ENCODE data around the gene GRIN2A. TPM values are rescaled to one million over a fixed set of nuclear protein-coding genes. Genes with fewer than 3 reads are reported as not detected.
A peak's percentile ranks its signal among the peaks of the same experiment; 100 is the strongest.

GRIN2A gene
- total and polyA plus RNA-seq, 2 experiments from 2014 or later: 0.05 to 1.6 TPM

DNA sequence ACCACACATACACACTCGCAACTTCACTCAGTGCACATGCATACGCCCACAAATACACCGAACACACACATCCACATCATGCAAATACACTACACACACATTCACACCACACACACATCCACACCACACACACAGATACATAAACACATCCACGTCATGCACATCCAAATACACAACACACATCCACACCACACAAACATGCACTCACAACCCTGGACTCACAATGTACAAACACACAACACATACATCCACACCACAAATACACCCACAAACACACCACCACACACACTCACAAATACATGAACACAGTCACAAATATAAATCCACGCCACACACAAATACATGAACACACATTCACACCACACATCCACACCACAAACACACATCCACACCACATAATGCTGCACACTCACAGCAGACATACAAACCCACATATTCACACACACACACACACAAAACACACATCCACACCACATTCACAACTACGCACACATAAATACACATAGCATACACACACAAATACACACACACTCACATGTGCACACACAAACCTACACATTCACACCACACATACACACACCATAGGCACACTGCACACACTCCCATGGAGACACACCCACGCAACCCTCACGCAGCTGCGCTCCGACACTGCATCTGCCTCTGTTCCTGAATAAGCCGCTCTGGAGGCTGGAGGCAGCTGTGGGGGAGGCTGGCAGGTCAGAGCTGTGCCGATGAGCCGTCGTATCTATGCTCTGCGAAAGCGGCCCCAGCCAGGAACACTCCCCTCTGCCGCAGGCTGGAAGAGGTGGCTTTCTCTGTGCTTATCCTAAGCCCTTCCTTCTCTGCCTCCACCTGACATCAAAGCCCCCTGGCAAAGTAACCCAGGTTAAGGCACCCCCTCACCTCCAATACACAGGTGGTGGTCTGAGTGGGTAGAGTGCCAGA, 141.8 kb downstream of the GRIN2A start:
- WGBS (ENCODE audit: low lambda C conversion rate, missing lambda C conversion rate): 63% methylated on average over 17 of the region's 17 CpGs
- no peak overlapping the region for H3K4me3 ChIP-seq
- H3K4me2 ChIP-seq: no peak overlapping the region
- no peaks in the 10 kb centered on the region for H3K79me2 ChIP-seq
- no peaks in the 10 kb centered on the region for H3K9me3 ChIP-seq (ENCODE audit: low read depth)
- H2AFZ ChIP-seq: no peak overlapping the region
- H3K9me2 ChIP-seq (replicated peaks; ENCODE audit: insufficient read depth): no peaks in the 10 kb centered on the region
- H3K4me1 ChIP-seq (ENCODE audit: insufficient read depth): no peaks in the 10 kb centered on the region
- H3K36me3 ChIP-seq (replicated peaks; ENCODE audit: insufficient read depth, low read depth): no peaks in the 10 kb centered on the region
- H3K27me3 ChIP-seq: no peaks in the 10 kb centered on the region
- H4K20me1 ChIP-seq (ENCODE audit: insufficient read depth, poor library complexity, severe bottlenecking): no peaks in the 10 kb centered on the region
- TF ChIP-seq EZH2phosphoT487 (IDR thresholded peaks at IDR 0.05; ENCODE audit: low read depth, severe bottlenecking, unreplicated experiment) (no peak), EZH2 (IDR thresholded peaks at IDR 0.05; ENCODE audit: borderline replicate concordance) (no peak), CTCF (IDR thresholded peaks at IDR 0.05; ENCODE audit: poor library complexity) (no peak)
- no peak for DNase-seq (ENCODE audit: low spot score)
- H3K27ac ChIP-seq: no peak overlapping the region

GRCh38 chr16:10039220-10040096, 142.8 kb downstream of the GRIN2A start:
- no peaks in the 10 kb centered on the region for H3K79me2 ChIP-seq
- H3K9me2 ChIP-seq (replicated peaks; ENCODE audit: insufficient read depth): no peaks in the 10 kb centered on the region
- no peak overlapping the region for H3K27ac ChIP-seq
- H3K9me3 ChIP-seq (ENCODE audit: low read depth): no peaks in the 10 kb centered on the region
- no peaks in the 10 kb centered on the region for H3K4me1 ChIP-seq (ENCODE audit: insufficient read depth)
- peak overlapping the region; percentile 17 for H3K4me3 ChIP-seq
- H3K27me3 ChIP-seq: no peaks in the 10 kb centered on the region
- peak overlapping the region; percentile 78 for H3K4me2 ChIP-seq
- no peaks in the 10 kb centered on the region for H4K20me1 ChIP-seq (ENCODE audit: insufficient read depth, poor library complexity, severe bottlenecking)
- peak; percentile 35 for DNase-seq (ENCODE audit: low spot score)
- TF ChIP-seq EZH2phosphoT487 (IDR thresholded peaks at IDR 0.05; ENCODE audit: low read depth, severe bottlenecking, unreplicated experiment) (no peak), CTCF (IDR thresholded peaks at IDR 0.05; ENCODE audit: poor library complexity) (peak; percentile 31)
- whole genome bisulfite sequencing (ENCODE audit: low lambda C conversion rate, missing lambda C conversion rate): 13% methylated on average over 18 of the region's 28 CpGs
- H2AFZ ChIP-seq: peak overlapping the region; percentile 14
- H3K36me3 ChIP-seq (replicated peaks; ENCODE audit: insufficient read depth, low read depth): no peaks in the 10 kb centered on the region

DNA sequence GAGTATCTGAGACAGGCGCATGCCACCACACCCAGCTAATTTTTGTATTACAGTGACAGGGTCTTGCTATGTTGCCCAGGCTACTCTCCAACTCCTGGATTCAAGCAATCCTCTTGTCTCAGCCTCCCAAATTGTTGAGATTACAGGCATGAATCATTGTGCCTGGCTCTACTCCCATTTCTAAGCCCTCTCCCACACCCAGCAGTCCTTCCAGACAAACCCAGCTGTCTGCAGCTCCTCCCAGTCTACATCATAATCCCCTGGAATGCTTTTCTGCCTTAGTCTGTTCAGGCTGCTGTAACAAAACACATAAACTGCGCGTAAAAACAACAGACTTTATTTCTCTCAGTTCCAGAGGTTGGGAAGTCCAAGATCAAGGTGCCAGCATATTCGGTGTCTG, 144.5 kb downstream of the GRIN2A start:
- Histone ChIP-seq H3K79me2 (no peaks in the 10 kb centered on the region), H3K4me2 (no peak overlapping the region), H3K9me3 (ENCODE audit: low read depth) (no peaks in the 10 kb centered on the region), H3K27me3 (no peaks in the 10 kb centered on the region), H3K36me3 (replicated peaks; ENCODE audit: insufficient read depth, low read depth) (no peaks in the 10 kb centered on the region), H4K20me1 (ENCODE audit: insufficient read depth, poor library complexity, severe bottlenecking) (no peaks in the 10 kb centered on the region), H2AFZ (no peak overlapping the region), H3K4me1 (ENCODE audit: insufficient read depth) (no peaks in the 10 kb centered on the region), H3K27ac (no peak overlapping the region), H3K9me2 (replicated peaks; ENCODE audit: insufficient read depth) (no peaks in the 10 kb centered on the region), H3K4me3 (no peak overlapping the region)
- no peak for DNase-seq (ENCODE audit: low spot score)
- TF ChIP-seq CTCF (IDR thresholded peaks at IDR 0.05; ENCODE audit: poor library complexity) (no peak), EZH2 (IDR thresholded peaks at IDR 0.05; ENCODE audit: borderline replicate concordance) (no peak), EZH2phosphoT487 (IDR thresholded peaks at IDR 0.05; ENCODE audit: low read depth, severe bottlenecking, unreplicated experiment) (no peak)
- WGBS (ENCODE audit: low lambda C conversion rate, missing lambda C conversion rate): 77% methylated on average over 4 of the region's 4 CpGs

All from hepatocyte (in vitro differentiated cells).